H1 (cell line): ENCODE results near the gene ACTR8.

Experiments used
- EZH2 ChIP-seq: fragments of 200-600 bp; sonication (generic); IDR thresholded peaks from 2 replicates; pipeline ENCODE4 v1.7.1; 2012; ENCODE audit warnings: low read depth, mild to moderate bottlenecking, moderate library complexity, low read length, inconsistent platforms; ENCODE audit not compliant: severe bottlenecking
- KDM5A ChIP-seq: fragments of 200-600 bp; IDR thresholded peaks from 2 replicates; pipeline ENCODE4 v1.7.1; 2012; ENCODE audit warnings: mild to moderate bottlenecking, low read length, inconsistent platforms, mixed read lengths
- POLR2A ChIP-seq, 2 experiments: IDR thresholded peaks; 1 replicate in 1 of 2; 2 replicates in 1 of 2; pipeline ENCODE4 v1.6.1; 2011; ENCODE audit warnings: low read depth in 2 of 2, low read length in 2 of 2, mild to moderate bottlenecking in 2 of 2; ENCODE audit errors: control extremely low read depth in 1 of 2
- ZNF274 ChIP-seq: IDR thresholded peaks from 2 replicates; pipeline ENCODE4 v1.7.0; 2012; ENCODE audit warnings: low read length, borderline replicate concordance; ENCODE audit errors: extremely low read depth
- TF ChIP-seq, protein P1 (sequence below), 3 experiments: IDR thresholded peaks; 1 replicate in 2 of 3; 2 replicates in 1 of 3; pipeline versions ENCODE4 v1.5.1 to v1.6.1; 2011; ENCODE audit warnings: low read length in 3 of 3, mild to moderate bottlenecking in 3 of 3, inconsistent platforms in 2 of 3, low read depth in 1 of 3, moderate library complexity in 1 of 3; ENCODE audit not compliant: insufficient read depth in 1 of 3; ENCODE audit errors: control extremely low read depth in 1 of 3

DNA sequence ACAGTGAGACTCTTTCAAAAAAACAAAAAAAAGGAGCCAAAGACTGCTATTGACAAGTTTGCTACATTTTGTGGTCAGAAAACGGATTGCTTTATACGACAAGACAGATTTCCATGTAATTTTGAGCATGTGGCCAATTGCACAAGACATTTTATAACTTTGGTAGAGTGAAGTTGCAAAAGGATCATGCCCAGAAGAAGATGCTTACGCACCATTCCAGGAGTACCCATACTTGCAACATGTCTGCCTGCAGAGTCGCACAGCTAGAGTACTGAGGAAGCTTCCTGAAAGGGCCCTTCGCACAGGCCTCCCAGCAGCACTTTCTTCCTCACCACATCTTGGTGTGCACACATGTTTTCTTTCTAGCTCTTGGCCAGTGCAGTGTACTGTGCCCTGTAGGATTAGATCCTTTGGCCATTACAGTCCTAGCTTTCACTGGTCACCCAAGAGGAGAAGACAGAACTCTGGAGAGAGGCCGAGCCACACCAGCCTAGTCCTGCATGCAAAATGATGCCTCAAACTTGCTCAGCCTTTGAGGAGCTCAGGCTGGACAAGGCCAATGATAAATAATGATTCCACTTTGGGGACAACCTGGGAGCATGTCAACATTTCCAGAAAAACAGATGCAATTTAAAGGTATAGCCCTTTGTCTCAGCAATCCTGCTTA is 47.4 kb downstream of the ACTR8 start:
- TF ChIP-seq EZH2 (no peak), ZNF274 (no peak), POLR2A (IDR thresholded peaks at IDR 0.05; ENCODE audit: control extremely low read depth in 1 of 2, low read depth in 2 of 2, low read length in 2 of 2) (no peak), KDM5A (no peak)
- TF ChIP-seq, protein P1, sequence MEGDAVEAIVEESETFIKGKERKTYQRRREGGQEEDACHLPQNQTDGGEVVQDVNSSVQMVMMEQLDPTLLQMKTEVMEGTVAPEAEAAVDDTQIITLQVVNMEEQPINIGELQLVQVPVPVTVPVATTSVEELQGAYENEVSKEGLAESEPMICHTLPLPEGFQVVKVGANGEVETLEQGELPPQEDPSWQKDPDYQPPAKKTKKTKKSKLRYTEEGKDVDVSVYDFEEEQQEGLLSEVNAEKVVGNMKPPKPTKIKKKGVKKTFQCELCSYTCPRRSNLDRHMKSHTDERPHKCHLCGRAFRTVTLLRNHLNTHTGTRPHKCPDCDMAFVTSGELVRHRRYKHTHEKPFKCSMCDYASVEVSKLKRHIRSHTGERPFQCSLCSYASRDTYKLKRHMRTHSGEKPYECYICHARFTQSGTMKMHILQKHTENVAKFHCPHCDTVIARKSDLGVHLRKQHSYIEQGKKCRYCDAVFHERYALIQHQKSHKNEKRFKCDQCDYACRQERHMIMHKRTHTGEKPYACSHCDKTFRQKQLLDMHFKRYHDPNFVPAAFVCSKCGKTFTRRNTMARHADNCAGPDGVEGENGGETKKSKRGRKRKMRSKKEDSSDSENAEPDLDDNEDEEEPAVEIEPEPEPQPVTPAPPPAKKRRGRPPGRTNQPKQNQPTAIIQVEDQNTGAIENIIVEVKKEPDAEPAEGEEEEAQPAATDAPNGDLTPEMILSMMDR (IDR thresholded peaks at IDR 0.05; ENCODE audit: control extremely low read depth in 1 of 3, insufficient read depth in 1 of 3, low read depth in 1 of 3, low read length in 3 of 3) = no peak
